Inferior parietal cortex (tissue), 1 donor: ENCODE data around the gene DPY19L2.
"Not testable (repeated sequence)": the region's sequence is repeated elsewhere in the genome, so short reads cannot be mapped to it uniquely, and the experiment has no call there.

Experiments used
- DNase-seq: peaks from one replicate; pipeline ENCODE4 v3.0.0-alpha.2; 2016; ENCODE audit errors: extremely low spot score

Gene DPY19L2

GRCh38 chr12:63537838-63538237 lies 130.5 kb downstream of the DPY19L2 start:
- DNase-seq, result not testable (repeated sequence)

- not testable (repeated sequence) for DNase-seq
Measured at GRCh38 chr12:63529641-63530040, 138.7 kb downstream of the DPY19L2 start.

GRCh38 chr12:63525831-63526230 lies 142.5 kb downstream of the DPY19L2 start:
- DNase-seq, result no peak

- DNase-seq, result no peak
Measured at GRCh38 chr12:63521706-63522105, 146.6 kb downstream of the DPY19L2 start.
